Activated CD4-positive, alpha-beta memory T cell treated with anti-CD3 and anti-CD28 coated beads for 36 hours (primary cell): Measurements from ENCODE around the gene NFKB1. TPM values are rescaled to one million over a fixed set of nuclear protein-coding genes. Genes with fewer than 3 reads are reported as not detected.
A peak's percentile ranks its signal among the peaks of the same experiment; 100 is the strongest.

Experiments
- CTCF ChIA-PET: fragments of 350-600 bp; sonication (Branson Sonifier 250); formaldehyde crosslinking; loops from one replicate; lab custom pipeline; 2021; ENCODE audit warnings: antibody characterized with exemption, inconsistent platforms; lab: Charles Lee
- POLR2A ChIA-PET: fragments of 350-600 bp; sonication (Branson Sonifier 250); formaldehyde crosslinking; loops from one replicate; lab custom pipeline; 2021; ENCODE audit warnings: antibody characterized with exemption; lab: Charles Lee
- DNase-seq: peaks from one replicate; pipeline ENCODE4 v3.0.0-alpha.2; 2020
- H3K27ac Mint-ChIP-seq: one replicate; pipeline ENCODE4 v1.8.0; 2021; ENCODE audit warnings: mixed read lengths
- H3K27me3 Mint-ChIP-seq: one replicate; pipeline ENCODE4 v1.8.0; 2021; ENCODE audit warnings: mixed read lengths
- H3K36me3 Mint-ChIP-seq: one replicate; pipeline ENCODE4 v1.8.0; 2021; ENCODE audit warnings: mixed read lengths
- H3K4me1 Mint-ChIP-seq: one replicate; pipeline ENCODE4 v1.8.0; 2021; ENCODE audit warnings: low read depth, mixed read lengths
- H3K4me3 Mint-ChIP-seq: one replicate; pipeline ENCODE4 v1.8.0; 2021; ENCODE audit warnings: mild to moderate bottlenecking, mixed read lengths
- H3K9me3 Mint-ChIP-seq: one replicate; pipeline ENCODE4 v1.8.0; 2021; ENCODE audit warnings: mixed read lengths
- intact Hi-C: fragments of 100-400 bp; cut with micrococcal nuclease; formaldehyde crosslinking; loops from one replicate; pipeline ENCODE4 v1.15.1; 2023
- total RNA-seq, 2 experiments: library from RNA; stranded (reverse); gene quantifications; one replicate each; pipeline ENCODE4 v1.2.3, GENCODE V29; 2021

NFKB1 gene
- total RNA-seq, 2 experiments from 2014 or later: 122 to 133 TPM

DNA sequence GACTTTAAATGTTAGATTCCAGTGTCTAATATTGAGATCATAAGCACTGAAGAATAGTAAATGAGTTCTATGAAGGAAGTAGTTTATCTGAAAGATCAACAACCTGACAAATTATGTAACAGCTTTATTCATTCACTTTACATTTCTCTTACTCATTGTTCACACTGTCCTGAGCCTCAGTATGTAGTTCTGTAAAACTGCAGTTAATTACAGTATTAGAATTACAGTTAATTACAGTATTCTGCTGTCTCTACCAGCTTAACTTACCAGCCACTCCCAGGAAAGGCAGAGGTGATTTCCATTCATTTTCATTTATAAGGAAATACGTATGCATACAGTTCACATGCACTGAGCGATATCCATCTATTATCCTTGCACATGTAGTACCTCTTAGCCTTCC lies 32.7 kb downstream of the NFKB1 start:
- Mint-ChIP-seq H3K27me3 (no peaks in the 10 kb centered on the region), H3K27ac (no peak overlapping the region), H3K4me3 (no peak overlapping the region), H3K36me3 (peaks cover 39% of the 10 kb centered on the region), H3K4me1 (peaks cover 61% of the 10 kb centered on the region), H3K9me3 (no peaks in the 10 kb centered on the region)
- CTCF ChIA-PET: no interaction called here
- no peak for DNase-seq
- intact Hi-C loops: loop anchor here (2.0 kb wide), 1 partner anchor 53 kb away; no protein-coding TSS in a partner anchor
- POLR2A ChIA-PET: no interaction called here

DNA sequence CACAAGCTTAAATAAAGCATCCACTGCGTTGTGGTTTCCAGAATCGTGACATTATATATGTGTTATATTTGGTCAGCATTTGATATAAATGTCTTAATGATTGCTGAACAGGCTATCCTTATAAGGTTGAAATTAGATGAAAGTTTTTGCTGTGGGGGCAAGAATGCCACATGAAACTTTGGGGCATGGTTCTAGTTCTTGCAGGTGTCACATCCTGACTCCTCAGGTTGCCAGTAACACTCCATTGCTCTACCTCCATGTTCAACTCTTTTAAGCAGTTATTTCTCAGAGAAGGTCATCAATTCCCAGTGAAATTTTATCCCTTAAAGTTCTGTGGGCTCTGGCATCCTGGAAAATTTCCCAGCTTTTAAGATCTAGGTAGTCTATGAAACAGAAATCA lies 33.7 kb downstream of the NFKB1 start:
- H3K9me3 Mint-ChIP-seq: no peaks in the 10 kb centered on the region
- H3K4me1 Mint-ChIP-seq: peaks cover 57% of the 10 kb centered on the region
- no peaks in the 10 kb centered on the region for H3K27me3 Mint-ChIP-seq
- H3K27ac Mint-ChIP-seq: no peak overlapping the region
- H3K4me3 Mint-ChIP-seq: no peak overlapping the region
- intact Hi-C loops: loop anchor here (1.0 to 2.0 kb wide), 3 partner anchors 8 to 52 kb away; no protein-coding TSS in a partner anchor
- ChIA-PET POLR2A (interaction anchor here (1.3 to 1.5 kb wide), 2 partner anchors 25 to 29 kb away, joined by 3 to 4 read pairs; no protein-coding TSS in a partner anchor), CTCF (no interaction called here)
- H3K36me3 Mint-ChIP-seq: peaks cover 44% of the 10 kb centered on the region
- no peak for DNase-seq

DNA sequence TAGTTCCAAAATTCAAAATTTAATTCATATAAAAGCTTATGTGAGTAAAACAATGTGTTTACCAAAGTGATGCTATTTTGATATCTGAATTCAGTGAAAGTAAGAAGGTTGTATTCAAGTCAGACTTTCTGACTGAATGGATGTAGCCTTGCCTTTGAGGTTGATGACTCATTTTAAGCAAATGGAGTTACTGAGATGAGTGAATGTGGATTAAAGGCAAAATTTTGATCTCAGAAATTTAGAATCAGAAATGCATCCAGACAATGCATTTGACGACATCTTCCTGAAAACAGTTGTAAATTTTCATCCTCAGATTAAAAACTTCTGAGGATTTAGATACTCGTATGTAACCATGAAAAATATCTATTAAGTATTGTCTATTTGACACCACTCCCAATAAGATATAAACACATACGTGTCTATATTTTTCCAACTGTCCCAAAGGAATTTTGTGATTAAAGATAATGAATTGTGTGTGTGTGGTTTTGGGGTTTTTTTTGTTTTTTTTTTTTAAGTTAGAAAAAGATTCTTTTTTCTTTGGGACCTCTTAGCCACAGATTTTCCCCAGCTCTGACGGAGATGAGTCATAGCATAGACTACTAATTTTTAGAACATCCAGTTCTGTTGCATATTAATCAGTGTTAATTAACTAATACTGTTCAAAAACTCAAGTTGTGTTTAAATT lies 34.4 kb downstream of the NFKB1 start:
- ChIA-PET POLR2A (interaction anchor here (1.3 to 1.5 kb wide), 2 partner anchors 25 to 28 kb away, joined by 3 to 4 read pairs; no protein-coding TSS in a partner anchor), CTCF (no interaction called here)
- Mint-ChIP-seq H3K9me3 (no peaks in the 10 kb centered on the region), H3K4me3 (no peak overlapping the region), H3K27ac (no peak overlapping the region), H3K36me3 (peaks cover 42% of the 10 kb centered on the region), H3K27me3 (no peaks in the 10 kb centered on the region), H3K4me1 (peaks cover 53% of the 10 kb centered on the region)
- intact Hi-C loops: loop anchor here (1.0 to 2.0 kb wide), 3 partner anchors 8 to 51 kb away; no protein-coding TSS in a partner anchor
- DNase-seq: no peak

DNA sequence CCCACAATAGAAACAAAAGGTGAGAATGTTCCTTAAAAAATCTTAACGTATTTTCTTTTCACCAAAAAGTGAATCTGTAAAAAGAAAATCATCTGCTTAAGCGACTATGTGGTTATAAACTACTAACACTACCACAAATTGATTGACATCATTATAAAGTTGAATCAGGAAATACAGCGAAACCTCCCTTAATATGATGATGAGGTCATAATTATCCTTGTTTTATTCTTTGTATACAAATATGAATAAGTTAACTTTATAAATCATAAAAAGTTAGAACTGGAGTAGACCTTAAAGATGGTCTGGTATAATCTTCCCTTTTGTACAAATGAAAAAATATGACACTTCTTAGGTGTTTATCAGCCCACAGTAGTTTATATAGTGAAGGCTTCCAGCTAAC lies 35.6 kb downstream of the NFKB1 start:
- ChIA-PET CTCF (interaction anchor here (0.8 to 2.0 kb wide), 2 partner anchors 8 to 89 kb away, joined by 3 to 6 read pairs; no protein-coding TSS in a partner anchor), POLR2A (interaction anchor here (0.6 kb wide), 2 partner anchors 27 to 470 kb away, joined by 3 to 5 read pairs; no protein-coding TSS in a partner anchor)
- Mint-ChIP-seq H3K4me3 (no peak overlapping the region), H3K27ac (no peak overlapping the region), H3K36me3 (peaks cover 45% of the 10 kb centered on the region), H3K4me1 (peaks cover 55% of the 10 kb centered on the region), H3K27me3 (no peaks in the 10 kb centered on the region), H3K9me3 (no peaks in the 10 kb centered on the region)
- DNase-seq: no peak
- intact Hi-C loops: no loop called here

DNA sequence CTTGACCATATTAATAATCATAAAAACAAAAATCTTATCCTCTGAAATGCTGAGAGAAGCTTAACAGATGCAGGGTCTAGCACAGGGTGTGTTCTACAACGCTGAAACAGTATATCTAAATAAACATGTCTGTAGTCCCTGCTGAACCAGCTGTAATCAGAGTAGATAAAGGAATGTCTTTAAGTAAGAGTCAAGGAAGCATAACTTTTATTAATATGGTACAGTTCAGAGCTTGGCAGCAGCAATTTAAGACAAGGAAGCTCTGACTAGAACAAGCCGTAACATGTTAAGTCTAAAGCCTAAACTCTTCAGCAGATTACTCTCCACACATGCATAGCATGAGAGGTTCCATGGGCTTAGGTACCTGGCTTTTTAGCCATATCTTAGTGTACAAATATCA lies 36.1 kb downstream of the NFKB1 start:
- CTCF ChIA-PET: interaction anchor here (0.8 to 2.0 kb wide), 2 partner anchors 8 to 89 kb away, joined by 3 to 6 read pairs; no protein-coding TSS in a partner anchor
- Mint-ChIP-seq H3K27me3 (no peaks in the 10 kb centered on the region), H3K27ac (no peak overlapping the region), H3K9me3 (no peaks in the 10 kb centered on the region), H3K36me3 (peaks cover 42% of the 10 kb centered on the region), H3K4me3 (no peak overlapping the region), H3K4me1 (peaks cover 55% of the 10 kb centered on the region)
- POLR2A ChIA-PET: interaction anchor here (0.6 kb wide), 2 partner anchors 26 to 470 kb away, joined by 3 to 5 read pairs; no protein-coding TSS in a partner anchor
- no peak for DNase-seq
- intact Hi-C loops: no loop called here

DNA sequence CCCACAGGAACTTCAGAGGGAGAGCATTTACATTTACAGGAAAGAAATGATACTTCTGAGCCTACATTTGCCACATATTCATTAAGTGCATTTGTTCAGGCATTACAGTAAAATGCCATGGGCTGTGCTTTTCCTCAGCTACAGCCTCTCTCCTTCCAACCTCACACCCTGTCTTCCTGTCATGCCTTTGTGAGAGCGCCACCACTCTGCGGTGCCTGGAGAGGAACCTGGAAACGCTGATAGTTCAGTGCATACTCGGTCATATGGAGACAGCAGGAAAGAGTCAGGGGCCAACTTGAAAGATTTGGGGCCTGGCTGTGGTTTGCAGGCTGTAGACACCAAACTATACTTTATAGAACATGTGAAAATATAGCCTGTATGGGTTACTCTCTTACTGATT lies 40.5 kb downstream of the NFKB1 start:
- CTCF ChIA-PET: no interaction called here
- Mint-ChIP-seq H3K27ac (no peak overlapping the region), H3K4me1 (peaks cover 30% of the 10 kb centered on the region), H3K27me3 (no peaks in the 10 kb centered on the region), H3K4me3 (no peak overlapping the region), H3K9me3 (no peaks in the 10 kb centered on the region), H3K36me3 (peaks cover 49% of the 10 kb centered on the region)
- intact Hi-C loops: loop anchor here (5.0 kb wide), 1 partner anchor 94 kb away; no protein-coding TSS in a partner anchor
- POLR2A ChIA-PET: no interaction called here
- peak; percentile 49 for DNase-seq

DNA sequence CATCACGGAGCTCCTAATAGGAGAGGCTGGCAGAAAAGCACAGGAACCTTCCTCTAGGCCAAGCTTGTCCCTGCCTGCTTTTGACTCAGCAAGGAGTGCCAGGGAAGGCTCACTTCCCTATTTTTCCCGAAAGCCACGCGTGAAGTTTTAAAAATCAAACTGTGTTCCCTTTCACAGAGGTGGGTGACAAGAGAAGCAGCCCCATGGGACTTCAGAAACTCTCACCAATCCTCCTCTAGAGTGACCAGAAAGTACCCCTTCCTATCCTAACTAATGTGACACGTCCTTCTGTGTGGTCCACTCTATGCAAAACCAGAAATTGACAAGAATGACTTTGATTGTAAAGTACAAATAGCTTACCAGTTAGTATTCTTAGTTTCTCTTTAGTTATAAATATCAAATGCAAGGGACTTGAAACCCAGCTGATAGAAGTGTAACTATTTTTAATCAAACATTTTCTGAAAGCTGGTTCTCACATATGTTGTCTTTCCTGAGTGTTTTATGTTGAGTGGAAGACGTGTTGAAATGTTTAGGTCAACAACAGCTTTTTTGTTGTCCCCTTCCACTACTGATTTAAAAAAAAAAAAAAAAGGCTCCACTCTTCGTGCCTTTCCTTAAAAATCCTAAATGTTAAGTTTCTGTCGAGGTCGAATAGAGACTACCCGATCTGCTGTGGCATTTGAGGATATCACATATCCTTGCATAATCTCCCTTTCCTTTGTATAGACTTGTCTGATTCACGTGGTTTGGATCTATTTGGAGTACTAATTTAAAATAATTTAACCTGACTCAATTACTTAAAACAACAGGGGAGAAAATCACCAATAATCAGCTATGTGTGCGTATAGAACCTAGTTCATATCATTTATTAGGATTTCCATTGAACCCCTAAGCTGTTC lies 42.1 kb downstream of the NFKB1 start:
- intact Hi-C loops: loop anchor here (5.0 kb wide), 1 partner anchor 96 kb away; no protein-coding TSS in a partner anchor
- POLR2A ChIA-PET: interaction anchor here (1.1 kb wide), 1 partner anchor 15 kb away, joined by 4 read pairs; no protein-coding TSS in a partner anchor
- peaks cover 49% of the 10 kb centered on the region for H3K36me3 Mint-ChIP-seq
- CTCF ChIA-PET: interaction anchor here (0.9 kb wide), 1 partner anchor 466 kb away, joined by 3 read pairs; no protein-coding TSS in a partner anchor
- H3K4me1 Mint-ChIP-seq: peaks cover 36% of the 10 kb centered on the region
- no peaks in the 10 kb centered on the region for H3K9me3 Mint-ChIP-seq
- no peak overlapping the region for H3K4me3 Mint-ChIP-seq
- H3K27me3 Mint-ChIP-seq: no peaks in the 10 kb centered on the region
- no peak for DNase-seq
- no peak overlapping the region for H3K27ac Mint-ChIP-seq

DNA sequence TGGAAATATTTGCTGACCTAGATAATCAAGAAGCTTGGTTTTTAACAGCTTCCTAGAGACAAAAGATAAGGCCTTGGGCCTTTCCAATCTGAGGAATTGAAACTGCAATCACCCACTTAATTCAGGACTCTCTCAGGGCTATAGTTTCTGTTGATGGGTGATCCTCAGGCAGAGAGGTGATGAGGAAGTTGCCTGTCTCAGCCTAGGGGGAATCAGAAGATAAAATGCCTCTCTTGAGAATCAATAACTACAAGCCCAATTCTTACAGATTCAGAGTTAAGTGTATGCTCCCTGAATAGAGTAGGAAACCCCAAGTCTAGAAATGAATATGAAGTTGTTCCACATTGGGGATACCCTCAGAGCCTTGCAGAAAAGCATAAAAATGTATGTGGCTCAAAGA lies 45.5 kb downstream of the NFKB1 start:
- no peak overlapping the region for H3K27ac Mint-ChIP-seq
- ChIA-PET POLR2A (no interaction called here), CTCF (interaction anchor here (0.8 to 1.2 kb wide), 4 partner anchors 34 to 99 kb away, joined by 3 to 4 read pairs (median 4); no protein-coding TSS in a partner anchor)

DNA sequence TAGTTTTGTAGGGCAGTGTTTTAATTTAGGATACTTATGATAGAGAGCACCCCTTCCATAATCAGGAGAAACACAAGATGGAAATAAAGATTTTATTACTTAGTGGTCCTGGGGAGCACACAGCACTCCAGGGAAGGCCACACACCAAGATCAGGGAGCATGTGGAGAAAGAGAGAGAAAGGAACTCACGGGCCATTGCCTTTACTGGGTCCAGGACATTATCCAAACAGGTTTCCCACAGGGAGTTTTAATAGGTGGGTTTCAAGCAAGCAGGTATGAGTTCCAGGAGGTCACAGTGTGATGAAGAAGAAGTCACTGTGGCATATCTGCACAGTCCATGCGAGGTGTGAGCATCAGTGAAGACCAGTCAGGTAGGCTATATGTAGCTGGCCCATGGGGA lies 46.8 kb downstream of the NFKB1 start:
- no peaks in the 10 kb centered on the region for H3K9me3 Mint-ChIP-seq
- no peak overlapping the region for H3K27ac Mint-ChIP-seq
- no peaks in the 10 kb centered on the region for H3K27me3 Mint-ChIP-seq
- H3K36me3 Mint-ChIP-seq: peaks cover 35% of the 10 kb centered on the region
- DNase-seq: no peak
- POLR2A ChIA-PET: no interaction called here
- peaks cover 55% of the 10 kb centered on the region for H3K4me1 Mint-ChIP-seq
- H3K4me3 Mint-ChIP-seq: no peak overlapping the region
- CTCF ChIA-PET: interaction anchor here (1.2 kb wide), 1 partner anchor 100 kb away, joined by 3 read pairs; no protein-coding TSS in a partner anchor
- intact Hi-C loops: no loop called here

More for the DNA sequence above, 45.5 kb downstream of the NFKB1 start:
- intact Hi-C loops: no loop called here
- Mint-ChIP-seq H3K36me3 (peaks cover 36% of the 10 kb centered on the region), H3K27me3 (no peaks in the 10 kb centered on the region), H3K9me3 (no peaks in the 10 kb centered on the region), H3K4me3 (no peak overlapping the region), H3K4me1 (peaks cover 44% of the 10 kb centered on the region)
- DNase-seq: no peak

DNA sequence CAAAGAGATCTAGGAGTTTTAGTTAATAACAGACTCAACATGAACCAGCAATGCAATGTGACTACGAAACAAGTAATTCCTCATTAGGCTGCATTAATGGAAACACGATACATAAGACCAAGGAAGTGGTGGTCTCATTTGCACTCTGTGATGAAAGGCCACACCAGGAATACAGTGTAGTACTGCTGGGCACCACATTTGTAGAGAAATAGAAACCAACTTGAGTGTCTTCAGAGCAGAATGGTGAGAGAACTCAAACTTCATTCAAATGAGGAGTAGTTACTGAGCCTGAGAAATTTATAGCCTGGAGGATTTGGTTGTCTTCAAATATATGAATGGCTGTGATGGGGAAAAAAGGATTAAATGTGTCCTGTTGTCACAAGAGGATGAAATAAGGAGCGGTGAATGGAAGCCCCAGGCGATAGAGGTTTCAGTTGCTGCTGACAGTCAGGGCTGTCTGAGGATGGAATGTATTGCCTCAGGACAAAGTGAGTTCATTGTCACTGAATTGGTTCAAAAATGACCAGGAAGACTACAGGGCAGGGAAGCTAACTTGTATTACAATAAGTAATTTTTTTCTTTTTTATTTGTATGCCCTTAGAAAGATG lies 50.9 kb downstream of the NFKB1 start:
- H3K36me3 Mint-ChIP-seq: peaks cover 22% of the 10 kb centered on the region
- ChIA-PET POLR2A (no interaction called here), CTCF (no interaction called here)
- no peaks in the 10 kb centered on the region for H3K9me3 Mint-ChIP-seq
- intact Hi-C loops: loop anchor here (1.0 to 5.0 kb wide), 4 partner anchors 8 to 51 kb away; partner anchors contain the start of gene NFKB1
- peaks cover 55% of the 10 kb centered on the region for H3K4me1 Mint-ChIP-seq
- peak overlapping the region; percentile 51 for H3K27ac Mint-ChIP-seq
- no peak overlapping the region for H3K4me3 Mint-ChIP-seq
- DNase-seq: no peak
- no peaks in the 10 kb centered on the region for H3K27me3 Mint-ChIP-seq

DNA sequence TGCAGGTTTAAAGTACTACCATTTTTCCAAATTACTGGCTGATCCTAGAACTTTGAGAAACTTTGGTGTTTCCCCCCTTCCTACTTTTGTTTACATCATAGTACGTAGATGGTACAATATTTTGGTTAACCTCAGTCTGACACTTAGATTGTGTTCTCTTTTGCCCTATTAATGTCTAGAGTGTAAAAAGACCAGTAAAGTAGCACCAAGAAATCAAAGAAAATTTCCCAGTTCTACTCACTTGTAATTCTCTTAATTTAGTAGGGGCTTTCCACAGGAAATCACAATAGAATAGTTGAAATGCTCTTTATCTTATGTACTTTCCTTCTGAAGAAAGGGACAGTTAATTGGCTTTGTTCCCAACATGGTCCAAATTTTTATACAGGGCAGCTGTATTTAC lies 51.6 kb downstream of the NFKB1 start:
- CTCF ChIA-PET: no interaction called here
- peak overlapping the region; percentile 64 for H3K27ac Mint-ChIP-seq
- H3K4me1 Mint-ChIP-seq: peaks cover 52% of the 10 kb centered on the region
- POLR2A ChIA-PET: no interaction called here
- DNase-seq: no peak
- H3K27me3 Mint-ChIP-seq: no peaks in the 10 kb centered on the region
- intact Hi-C loops: loop anchor here (1.0 to 5.0 kb wide), 3 partner anchors 8 to 52 kb away; partner anchors contain the start of gene NFKB1
- H3K4me3 Mint-ChIP-seq: no peak overlapping the region
- H3K36me3 Mint-ChIP-seq: peaks cover 19% of the 10 kb centered on the region
- no peaks in the 10 kb centered on the region for H3K9me3 Mint-ChIP-seq
